ENCODE data around the gene AP1G1. TPM values are rescaled to one million over a fixed set of nuclear protein-coding genes. Genes with fewer than 3 reads are reported as not detected.
"Not testable (repeated sequence)": the region's sequence is repeated elsewhere in the genome, so short reads cannot be mapped to it uniquely, and the experiment has no call there.

AP1G1 gene
- total RNA-seq, 1 donor from 2014 or later: 98.1 TPM

DNA sequence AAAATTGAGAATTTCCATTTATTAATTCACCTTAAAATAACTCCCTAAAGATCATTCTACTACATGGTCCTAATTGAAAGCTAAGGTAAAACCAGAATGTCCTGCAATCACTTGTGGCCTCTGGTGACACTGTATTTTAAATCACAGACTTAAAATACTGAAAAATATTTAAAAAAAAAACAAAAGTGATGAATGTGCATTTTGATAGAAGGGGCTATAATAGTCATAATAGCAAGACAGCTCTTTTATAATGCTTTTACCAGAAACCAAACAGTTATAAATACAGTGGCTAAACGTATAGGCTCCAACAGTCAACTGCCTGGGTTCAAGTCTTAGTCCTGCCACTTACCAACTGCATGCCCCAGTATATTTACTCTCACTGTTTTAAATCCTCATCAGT, 105.3 kb downstream of the AP1G1 start:
- DNase-seq (ENCODE audit: low spot score): no peak

DNA sequence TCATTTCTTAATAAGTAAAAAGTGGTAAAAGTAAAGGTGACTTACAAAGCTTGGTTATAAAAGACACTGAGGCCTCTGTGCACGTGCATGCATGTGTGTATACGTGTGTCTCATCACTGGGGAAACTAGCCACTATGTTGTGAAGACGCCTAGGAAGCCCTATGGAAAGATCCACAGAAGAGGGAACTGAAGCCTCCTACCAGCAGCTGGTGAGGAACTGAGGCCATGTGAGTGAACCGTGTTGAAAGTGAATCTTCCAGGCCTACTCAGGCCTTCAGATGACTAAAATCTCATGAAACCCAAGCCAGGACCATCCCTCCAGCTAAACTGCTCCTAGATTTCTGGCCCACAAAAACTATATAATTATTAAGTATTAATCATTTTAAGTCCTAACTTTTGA, 107.8 kb downstream of the AP1G1 start:
- no peak for DNase-seq (ENCODE audit: low spot score)

DNA sequence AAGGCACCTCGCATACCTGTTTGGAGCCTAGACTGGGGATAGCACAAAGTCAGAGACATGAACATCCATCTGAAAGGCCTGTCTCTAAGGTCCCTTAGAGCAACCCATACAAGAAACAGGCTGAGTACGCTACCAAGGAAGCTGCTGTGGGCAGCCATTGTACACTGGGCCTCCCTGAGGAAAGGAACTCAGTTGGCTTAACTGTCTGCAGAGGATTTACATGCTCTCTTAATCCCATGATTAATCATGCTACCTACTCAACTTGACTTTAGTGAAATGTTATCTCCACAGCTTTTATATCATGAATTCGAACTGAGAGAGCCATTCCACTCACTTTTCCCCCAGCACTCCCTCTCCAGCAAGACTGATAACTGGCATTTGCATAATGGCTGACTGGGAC, 110.1 kb downstream of the AP1G1 start:
- no peak for DNase-seq (ENCODE audit: low spot score)

DNA sequence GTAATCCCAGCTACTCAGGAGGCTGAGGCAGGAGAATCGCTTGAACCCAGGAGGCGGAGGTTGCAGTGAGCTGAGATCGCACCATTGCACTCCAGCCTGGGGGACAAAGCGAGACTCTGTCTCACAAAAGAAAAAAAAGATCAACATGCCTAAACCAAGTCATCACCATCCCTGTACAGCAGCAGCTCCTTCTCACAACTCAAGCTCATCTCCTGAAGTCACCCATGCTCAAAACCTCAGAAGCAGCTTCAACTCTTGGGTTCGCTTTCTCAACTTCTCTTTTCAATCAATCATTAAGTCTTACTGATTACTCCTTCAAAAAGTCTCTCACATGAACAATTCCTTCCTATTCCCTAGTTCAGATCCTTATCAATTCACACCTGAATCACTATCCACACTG, 115.5 kb downstream of the AP1G1 start:
- DNase-seq (ENCODE audit: low spot score): no peak

DNA sequence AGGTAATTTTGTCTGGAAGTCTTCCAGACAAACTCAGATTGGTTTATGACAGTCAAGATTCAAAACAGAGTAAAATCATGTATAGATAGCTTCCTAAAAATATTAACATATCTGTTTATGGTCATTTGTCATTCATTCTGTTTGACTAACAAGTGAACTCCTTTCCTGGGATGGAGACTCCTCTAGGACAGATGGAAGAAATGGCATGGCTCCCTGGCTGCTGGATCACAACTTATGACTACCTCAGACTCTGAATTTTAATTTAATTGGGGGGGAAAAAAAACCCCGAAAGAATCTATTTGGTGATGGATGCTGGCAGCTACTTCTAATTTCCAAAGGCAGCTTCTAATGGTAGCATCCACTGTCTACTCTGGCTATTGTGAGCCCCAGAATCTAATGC, 118.7 kb downstream of the AP1G1 start:
- no peak for DNase-seq (ENCODE audit: low spot score)

DNA sequence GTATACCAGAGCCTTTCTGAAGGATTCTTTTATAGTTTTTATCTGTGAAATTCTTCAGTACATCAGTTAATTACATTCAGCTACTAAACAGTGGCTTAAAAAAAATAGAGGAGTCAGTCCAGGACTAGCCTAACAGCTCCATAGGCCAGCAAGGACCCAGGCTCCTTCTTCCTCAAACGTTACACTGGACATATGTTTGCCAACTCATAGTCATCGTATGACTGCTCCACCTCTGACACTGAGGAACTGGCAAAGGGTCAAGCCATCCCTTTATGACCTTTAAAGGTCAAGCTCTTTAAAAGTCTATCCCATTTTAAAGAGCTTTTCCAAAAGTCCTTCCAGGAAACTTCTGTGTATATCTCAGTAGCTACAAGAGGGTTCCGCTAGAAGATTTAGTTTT, 120.8 kb downstream of the AP1G1 start:
- DNase-seq (ENCODE audit: low spot score): no peak

DNA sequence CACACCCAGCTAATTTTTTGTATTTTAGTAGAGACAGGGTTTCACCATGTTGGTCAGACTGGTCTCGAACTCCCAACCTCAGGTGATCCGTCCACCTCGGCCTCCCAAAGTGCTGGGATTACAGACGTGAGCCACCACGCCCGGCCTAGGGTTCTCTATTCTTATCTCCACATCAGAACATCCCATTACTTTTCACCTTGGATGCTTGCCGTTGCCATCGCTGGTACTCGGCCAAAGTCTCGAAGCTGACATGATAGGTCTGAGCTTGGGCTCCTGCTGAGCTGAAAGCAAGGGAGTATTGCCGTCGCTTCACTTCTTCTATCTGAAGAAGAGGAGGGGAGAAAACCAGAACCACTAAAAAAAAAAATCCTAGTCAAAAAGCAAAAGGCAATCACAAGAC, 124.4 kb downstream of the AP1G1 start:
- not testable (repeated sequence) for DNase-seq (ENCODE audit: low spot score)

DNA sequence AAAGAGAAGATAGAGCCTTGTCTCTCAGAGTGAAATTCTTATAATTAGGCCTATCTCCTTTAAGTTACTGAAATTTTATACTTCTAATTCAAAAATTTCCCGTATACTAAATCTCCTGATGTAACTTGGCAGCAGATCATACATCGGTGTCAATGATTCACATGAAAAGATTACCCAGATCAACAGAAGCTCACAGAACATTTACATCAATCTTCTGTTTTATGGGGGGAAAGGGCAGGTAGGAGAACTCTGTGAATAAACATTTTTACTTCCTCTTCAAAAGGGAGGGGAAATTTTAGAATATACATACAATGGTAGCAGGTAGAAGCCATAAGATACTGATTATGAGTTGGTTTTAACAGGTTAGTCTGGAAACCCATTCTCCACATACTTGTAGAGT, 127.3 kb downstream of the AP1G1 start:
- no peak for DNase-seq (ENCODE audit: low spot score)

Other genes with a start within 250 kb of the AP1G1 start
- gene TAT, start 231.7 kb downstream of the AP1G1 start, total RNA-seq: 2.5 TPM
- 28.8 TPM for gene MARVELD3, start 182.7 kb downstream of the AP1G1 start, total RNA-seq
- 10.1 TPM for gene PHLPP2, start 84.1 kb downstream of the AP1G1 start, total RNA-seq
- 30.0 TPM for gene ATXN1L, start 37.1 kb upstream of the AP1G1 start, total RNA-seq
- gene ZNF821, start 75.3 kb upstream of the AP1G1 start, total RNA-seq: 9.3 TPM
- 225 TPM for gene IST1, start 86.7 kb upstream of the AP1G1 start, total RNA-seq
- 0.17 TPM for gene PKD1L3, start 191.6 kb upstream of the AP1G1 start, total RNA-seq
- gene DHODH, start 199.9 kb upstream of the AP1G1 start, total RNA-seq: 5.8 TPM
- 27.5 TPM for gene HP, start 245.7 kb upstream of the AP1G1 start, total RNA-seq